GM19395 (cell line): ENCODE measurements around the gene RBM33.

Experiments used
- ATAC-seq: cut with Tn5 transposase; IDR thresholded peaks from one replicate; pipeline ENCODE4 v1.9.1; 2021; ENCODE audit warnings: mild to moderate bottlenecking, moderate library complexity; ENCODE audit not compliant: unreplicated experiment

The RBM33 gene

DNA sequence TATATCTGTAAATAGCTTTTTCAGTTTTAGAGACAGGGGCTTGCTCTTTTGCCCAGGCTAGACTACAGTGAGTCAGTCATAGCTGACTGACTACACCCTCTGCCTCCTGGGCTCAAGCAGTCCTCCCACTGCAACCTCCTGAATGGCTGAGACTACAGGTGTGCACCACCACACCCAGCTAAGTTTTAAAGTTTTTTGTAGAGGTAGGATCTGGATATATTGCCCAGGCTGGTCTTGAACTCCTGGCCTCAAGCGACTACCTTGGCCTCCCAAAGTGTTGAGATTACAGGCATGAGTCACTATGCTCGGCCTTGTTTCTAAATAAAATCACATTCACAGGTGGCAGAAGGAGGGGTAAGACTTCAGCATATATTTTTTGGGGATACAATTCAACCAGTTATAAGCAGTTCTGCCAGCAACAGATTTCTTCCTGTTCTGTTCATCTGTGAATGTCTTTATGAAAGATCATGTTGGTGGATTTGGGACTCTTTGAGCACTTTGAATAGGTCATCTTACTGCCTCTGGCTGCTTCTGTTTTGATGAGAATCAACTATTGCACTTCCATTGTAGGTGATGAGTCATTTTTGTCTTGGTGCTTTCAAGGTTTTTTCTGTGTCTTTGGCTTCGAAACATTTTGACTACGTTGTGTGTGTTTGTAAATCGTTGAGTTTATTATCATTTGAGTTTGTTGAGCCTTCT lies 15.7 kb downstream of the RBM33 start:
- peak; percentile 87 for ATAC-seq

DNA sequence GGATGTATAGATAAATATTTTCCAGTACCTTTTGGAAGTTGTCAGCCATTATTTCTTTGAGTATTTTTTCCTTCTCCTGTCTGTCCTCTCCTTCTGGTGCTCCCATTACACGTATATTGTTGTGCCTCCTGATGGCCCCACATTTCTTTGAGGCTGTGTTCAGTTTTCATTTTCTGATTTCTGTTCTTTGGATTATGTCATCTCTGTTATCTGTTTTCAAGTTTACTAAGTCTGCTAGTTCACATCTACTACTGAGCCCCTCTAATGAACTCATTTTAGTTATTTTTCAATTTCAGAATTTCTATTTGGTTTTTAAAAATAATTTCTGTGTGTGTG lies 16.3 kb downstream of the RBM33 start:
- peak; percentile 76 for ATAC-seq

DNA sequence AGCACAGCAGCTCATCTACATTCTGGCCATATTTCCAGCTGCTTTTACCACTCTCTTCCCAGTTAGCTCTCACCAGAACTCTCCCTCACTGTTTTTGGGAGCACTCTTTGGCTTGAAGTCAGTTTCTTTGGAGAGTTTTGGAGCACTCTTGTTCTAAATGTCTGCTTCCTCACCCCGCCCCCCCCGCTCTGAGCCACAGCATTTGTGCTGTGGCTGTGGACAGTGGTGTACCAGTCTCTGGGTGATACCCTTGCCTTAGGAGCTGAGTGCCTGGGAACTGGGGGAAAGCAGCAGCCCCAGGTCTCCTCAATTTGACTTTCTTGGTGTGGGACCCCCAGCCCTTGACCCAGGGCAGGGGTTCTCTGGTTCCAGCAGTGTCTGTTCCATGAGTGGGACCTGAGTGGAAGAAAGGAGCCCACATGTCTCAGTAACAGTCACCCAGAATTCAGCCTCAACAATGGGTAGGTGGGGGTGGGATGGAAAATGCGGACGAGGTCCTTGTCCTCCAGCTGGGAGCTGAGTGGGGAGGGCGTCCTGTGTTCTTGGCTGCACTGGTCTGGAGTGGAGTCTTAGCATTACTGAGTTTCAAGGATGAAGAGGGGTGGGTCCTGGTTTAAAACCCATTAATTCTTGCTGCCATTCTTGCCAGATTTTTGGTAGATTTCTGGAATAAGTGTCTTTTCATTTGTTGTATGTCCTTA lies 18.0 kb downstream of the RBM33 start:
- ATAC-seq: no peak

DNA sequence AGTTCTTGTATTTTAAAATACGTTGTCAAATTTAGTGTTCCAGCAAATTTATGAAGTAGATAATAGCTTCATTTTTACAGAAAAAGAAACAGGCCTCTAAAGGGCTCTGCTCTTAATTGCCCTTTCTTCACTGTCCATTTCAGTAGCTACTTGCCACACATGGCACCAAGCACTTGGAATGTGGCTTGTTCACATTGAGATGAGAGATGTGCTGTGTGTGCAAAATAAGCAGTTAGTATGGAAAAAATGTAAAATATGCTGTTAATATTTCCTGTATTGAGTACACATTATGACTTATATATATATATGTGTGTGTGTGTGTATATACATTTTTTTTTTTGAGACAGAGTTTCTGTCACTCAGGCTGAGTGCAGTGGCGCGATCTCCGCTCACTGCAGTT lies 19.5 kb downstream of the RBM33 start:
- no peak for ATAC-seq

DNA sequence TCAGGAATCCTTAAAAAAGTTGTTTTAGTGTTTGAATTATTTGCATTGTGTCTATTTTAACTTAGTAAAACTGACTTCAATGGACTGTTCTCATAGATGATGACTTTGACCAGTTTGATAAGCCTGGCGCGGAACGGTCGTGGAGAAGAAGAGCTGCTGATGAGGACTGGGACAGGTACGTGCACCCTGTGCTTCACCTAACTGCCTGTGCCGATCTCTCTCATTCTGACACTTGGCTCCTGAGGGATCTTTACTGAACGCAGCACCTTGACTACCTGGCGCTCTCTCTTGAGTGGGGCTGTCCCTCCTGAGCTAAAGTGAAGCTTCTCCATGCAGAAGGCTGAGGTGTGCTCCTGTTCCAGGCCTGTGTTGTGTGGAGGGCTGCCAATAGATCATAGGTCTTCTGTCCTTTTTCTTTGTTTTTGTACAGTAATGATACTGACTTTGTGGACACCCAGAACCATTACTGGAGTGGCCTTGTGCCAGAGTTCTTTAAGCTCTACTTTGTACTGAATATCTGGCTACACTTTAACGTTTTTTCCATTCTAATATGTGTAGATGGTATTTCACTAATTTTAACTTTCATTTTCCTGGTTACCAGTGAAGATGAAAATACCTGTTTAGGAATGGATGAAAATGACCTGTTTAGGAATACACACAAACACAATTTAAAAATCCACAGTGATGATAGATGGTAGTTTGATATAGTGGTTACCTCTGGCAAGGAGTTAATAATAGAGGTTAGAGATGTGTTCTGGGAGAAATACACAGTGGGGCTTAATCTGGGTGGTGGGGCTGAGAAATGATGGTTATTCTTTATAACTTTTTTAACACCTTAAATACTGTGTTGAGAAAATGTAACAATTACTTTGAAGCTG lies 20.9 kb downstream of the RBM33 start:
- ATAC-seq: no peak

DNA sequence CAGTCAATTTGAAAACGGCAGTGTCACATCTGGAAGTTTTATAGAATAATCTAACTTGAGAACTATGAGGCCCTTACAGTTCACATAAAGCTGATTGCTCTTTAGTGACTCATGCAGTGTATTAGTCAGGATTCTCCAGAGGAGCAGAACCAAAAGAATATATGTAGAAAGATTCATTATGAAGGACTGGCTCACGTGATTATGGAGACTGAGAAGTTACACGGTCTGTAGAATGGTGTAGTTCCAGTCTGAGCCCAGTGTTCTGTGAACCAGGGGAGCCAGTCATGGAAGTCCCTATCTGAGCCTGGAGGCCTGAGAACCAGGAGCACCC lies 21.5 kb downstream of the RBM33 start:
- no peak for ATAC-seq

DNA sequence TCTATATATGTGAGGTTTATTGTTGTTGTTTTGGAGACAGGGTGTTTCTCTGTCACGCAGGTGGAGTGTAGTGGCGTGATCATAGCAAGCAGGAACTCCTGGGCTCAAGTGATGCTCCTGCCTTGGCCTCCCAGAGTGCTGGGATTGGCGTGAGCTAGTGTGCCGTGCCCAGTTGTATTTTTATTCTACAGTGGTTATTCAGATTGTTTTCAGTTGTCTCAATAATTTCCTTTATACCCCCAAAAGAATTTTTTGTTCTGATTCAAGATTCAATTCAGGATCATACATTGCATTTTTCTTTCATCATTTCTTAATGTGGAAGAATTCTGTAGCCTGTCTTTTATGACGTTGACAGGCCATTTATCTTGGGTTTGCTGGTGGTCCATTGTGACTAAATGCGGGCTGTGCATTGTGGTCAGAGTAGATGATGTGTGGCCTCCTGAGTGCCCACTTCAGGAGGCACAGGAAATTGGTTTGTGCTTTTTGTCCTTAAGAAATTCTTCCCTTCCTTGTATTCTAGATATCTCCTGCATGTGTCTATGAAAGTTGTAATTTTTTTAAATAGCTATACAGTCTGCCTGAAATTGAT lies 22.9 kb downstream of the RBM33 start:
- no peak for ATAC-seq

DNA sequence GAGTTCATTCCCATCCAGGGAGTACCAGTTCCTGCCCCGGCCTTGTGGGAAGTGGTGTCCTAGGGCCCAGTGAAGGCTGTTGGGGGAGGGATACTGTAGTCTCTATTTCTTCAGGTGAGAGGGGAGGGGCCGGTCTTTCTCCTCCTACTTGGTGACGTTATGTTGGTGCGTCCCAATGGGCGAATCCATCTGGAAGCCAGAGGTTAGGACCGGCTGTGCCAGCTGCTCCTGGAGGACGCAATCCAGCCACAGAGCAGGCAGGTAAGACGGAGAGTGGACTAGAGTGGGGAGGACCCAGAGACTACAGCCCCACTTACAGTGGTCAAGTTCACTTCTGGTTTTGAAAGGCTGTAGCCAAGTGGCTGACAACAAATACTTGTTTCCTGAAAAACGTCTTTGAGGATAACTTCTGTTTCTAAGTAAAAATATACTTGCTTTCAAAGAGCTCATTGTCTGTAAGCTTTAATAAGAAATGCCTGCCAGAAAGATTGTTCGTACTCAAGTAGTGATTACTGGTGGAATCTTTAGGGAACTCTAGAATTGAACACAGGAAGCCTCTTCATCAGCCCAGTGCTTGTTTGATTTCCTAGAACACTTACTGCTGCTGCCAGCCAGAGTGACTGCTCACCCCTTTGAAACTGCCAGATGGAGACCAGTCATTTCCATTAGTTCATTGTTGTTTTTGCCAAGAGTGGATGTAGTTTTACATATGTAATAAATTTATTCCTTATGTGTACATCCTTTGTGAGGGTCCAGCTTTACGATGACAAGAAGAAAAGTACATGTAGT lies 25.4 kb downstream of the RBM33 start:
- ATAC-seq: no peak

DNA sequence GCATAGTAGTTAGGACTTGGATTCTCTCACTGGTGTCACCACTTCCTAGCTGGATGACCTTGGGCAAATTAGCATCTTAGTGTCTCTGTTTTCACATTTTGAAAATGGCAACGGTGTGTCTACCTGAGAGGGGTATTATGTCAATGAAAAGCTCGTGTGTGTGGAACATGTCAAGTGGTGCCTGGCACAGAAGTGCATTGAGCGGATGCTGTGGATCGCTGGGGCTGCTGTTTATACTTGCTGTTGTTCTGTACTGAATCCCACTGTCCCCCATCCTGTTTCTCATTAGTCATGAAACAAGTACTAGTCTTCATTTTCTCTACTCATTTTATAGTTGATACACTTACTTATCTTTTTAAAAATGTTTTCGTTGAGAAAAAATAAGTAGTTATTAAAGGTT lies 26.1 kb downstream of the RBM33 start:
- no peak for ATAC-seq

DNA sequence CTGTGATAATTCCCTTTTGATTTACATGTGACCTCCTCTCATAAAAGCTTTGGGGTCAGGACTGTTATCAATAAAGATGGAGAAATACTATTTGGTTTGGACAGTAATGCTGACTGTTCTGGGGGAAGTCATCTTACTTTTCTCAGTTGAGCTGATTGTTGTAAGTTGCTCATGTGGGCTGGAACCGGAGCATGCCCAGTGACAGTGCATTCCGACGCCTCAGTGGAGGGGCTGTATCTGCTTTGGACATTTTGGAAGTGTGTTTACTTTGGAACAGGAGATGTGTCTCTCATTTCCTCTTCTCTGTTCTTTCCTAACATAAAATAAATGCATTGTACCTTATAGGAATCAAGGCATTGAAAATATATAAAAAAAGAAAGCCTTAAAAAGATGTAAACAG lies 30.1 kb downstream of the RBM33 start:
- no peak for ATAC-seq

DNA sequence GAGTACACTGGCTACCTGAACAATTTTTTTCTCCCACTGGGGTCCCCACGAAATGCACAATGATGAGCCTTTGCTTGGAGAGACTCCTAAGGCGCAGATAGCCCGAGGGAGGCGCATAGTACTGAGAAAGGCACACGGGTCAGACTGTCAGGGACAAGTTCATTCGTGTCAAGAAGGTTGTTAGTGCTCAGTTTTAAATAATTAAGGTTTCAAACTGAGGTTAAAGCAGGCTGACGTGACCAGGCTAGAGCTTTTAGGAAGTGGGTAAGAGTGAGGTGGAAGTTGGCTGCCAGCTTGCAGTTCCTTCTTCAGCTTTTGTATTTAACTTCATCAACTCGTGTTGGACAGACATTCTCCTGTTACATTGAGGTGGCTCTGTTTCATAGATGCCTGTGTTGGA lies 31.6 kb downstream of the RBM33 start:
- ATAC-seq: peak; percentile 57

DNA sequence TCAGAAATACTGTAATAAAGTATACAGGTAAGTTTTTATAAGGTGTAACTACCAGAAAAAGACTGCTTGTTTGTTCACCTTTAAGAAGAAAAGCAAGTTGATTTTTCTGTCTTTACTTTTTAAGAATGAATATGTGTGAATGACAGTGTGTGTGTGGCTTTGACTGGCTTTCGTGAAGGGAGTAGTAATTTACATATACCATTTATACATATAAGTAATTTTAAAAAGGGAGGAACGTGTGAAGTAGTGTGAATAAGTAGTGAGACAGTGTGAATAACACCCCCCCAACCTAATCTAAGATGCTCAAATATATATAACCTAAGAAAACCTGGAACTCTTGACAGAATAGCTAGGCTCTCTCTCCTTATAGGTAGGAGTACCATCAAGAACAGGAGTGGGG lies 33.2 kb downstream of the RBM33 start:
- no peak for ATAC-seq

DNA sequence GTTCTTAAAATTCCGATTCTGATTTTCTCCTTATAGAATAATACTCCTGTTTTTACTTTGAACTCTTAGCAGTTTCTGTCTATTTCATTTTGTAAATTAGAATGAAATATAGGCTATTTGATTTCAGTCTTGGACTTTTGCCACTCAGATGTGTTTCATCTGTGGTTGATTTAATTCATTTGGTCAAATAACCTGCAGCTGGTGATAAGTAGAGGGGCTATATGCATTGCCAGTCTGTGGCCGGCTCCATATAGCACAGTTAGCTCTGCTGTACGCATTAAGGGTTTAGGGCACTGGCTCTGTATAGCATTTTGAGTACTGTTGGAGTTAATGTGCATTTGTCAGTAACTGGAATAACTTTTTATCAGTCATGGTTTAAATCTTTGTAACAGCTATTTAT lies 35.7 kb downstream of the RBM33 start:
- no peak for ATAC-seq

DNA sequence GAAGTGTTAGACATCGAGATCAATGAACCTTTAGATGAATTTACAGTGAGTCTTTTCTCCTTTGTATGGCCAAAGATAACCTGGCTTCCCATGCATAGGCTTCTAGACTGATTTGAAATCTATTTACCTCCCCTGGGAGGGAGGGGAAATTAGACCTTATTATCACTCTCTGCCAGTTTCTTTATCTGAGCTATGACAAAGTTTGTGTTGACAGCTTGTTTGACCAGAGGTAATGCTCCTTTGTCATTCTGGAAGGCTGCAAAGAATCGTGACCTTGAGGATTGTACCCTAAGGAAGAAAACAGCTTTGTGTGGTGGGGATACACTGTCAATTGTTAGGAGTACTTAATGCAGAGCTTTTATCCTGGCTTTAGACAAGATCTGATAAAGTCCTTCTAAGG lies 36.4 kb downstream of the RBM33 start:
- ATAC-seq: no peak

DNA sequence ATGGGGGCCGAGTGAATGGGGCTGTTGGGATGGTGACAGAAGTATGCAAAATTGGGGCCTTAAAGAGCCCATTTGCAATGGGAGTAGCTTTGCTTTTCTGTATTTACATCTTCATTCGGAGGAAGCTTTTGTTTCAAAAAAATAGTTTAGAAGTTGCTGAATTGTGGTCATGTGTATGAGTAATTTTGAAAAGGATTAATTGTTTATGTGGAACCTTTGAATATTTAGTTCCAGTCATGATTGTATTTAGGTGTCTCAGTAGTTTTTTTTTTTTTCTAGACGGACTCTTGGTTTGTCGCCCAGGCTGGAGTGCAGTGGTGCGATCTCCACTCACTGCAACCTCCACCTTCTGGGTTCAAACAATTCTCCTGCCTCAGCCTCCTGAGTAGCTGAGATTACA lies 37.2 kb downstream of the RBM33 start:
- no peak for ATAC-seq

DNA sequence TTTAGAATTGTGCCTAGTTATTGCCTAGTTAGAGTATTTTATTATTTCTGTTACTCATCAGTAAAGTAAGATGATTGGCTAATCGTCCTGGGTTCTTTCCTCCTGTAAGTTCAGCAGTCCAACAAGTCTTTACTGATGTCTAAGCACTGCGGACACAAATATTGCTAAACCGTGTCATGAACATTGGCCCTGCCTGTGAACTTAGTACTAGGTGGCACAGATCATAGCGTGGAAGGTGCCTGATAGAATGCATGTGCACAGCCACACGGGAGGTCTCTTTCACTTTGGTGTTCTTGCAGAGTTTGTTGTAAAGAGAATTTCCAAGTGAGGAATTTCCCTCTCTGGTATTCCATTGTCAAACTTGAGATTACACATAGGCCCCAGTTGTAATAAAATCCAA lies 38.0 kb downstream of the RBM33 start:
- ATAC-seq: no peak

DNA sequence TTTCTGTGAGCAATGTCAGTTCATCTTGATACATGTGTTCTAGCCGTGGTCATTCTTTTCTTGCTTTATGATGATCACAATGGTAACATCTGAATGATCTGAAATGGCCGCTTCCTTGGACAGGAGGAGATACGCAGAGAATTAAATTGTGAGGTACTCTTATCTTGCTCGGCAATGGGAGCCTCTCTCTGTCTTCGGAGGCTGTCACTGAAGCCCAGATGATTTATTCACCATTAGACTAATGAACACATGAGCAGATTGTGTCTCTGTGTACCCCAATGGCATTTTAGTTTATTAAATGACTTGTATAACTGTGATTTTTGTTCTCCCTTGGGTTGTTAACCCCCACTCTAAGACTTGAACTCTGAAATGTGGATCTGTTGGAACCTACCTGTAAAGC lies 38.6 kb downstream of the RBM33 start:
- ATAC-seq: no peak

DNA sequence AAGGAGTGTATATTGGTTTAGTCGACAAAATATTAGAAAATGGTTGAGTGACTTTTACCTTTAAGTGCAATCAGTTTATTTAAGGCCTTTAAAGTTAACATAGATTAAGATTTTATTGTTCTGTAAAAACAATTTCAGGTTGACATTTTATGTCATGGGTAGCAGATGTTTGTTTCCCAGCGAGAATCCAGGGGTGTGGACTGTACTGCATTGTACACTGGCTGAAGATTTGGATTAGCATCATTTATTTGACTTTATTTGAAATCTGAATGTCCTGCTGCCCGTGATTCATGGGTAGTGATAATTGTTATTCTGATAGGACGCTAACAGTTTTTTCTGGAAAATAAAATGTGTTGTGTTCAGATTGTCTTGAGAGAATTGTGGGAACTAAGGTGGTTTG lies 39.3 kb downstream of the RBM33 start:
- no peak for ATAC-seq

DNA sequence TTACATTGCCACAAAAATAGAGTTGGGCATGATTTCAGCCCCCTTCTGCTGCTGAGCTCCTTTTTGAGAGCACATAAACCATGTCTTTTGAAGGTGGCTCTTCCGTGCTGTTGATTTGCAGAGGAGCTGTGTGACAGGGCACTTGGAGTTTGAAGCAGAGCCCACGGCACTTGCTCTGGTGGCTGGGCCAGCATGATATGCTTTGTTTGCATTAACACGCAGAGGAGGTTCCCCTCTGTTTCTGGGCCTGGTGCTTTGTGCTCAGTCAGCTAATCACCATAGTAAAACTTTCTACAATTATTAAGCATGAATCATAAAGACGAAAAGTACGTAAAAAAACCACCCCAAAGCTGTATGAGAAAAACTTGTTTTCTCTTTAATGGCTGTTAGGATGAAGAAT lies 40.1 kb downstream of the RBM33 start:
- no peak for ATAC-seq

DNA sequence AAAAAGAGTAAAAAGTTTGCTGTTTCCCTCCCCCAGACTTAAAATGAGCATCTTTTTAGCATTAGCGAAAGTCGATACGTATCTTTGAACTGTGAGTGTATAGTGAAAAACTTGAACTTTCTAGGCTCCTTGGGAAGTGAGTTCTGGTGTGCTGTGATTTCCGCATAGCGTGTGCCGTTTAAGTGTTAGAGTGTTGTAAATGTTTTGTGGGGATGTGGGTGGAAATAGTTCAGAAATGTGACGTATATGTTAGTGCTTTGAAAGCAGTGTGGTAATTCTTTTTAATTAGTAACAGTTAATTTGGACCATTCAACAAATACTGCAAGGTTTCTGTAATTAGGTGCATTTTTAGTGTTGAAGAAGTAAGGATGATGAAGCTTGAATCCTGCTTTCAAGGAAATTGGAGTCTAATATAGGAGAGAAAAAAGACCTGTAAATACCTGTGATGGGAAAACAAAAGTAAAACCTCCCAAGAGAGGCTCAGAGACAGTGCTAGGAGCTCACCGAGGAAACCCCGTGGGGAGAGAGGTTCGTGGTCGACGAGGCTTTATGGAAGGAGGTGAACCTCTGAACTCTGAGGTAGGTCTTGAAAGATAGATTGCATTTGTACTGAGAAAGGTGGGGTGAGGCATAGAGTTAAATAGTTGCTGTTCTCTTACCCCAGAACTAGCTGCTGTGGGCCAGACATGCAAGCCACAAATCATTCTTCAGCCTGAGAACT lies 40.8 kb downstream of the RBM33 start:
- peak; percentile 83 for ATAC-seq
